GM18498 (cell line): Measurements from ENCODE around the gene SESN3.

Experiments used
- ATAC-seq: cut with Tn5 transposase; IDR thresholded peaks from one replicate; pipeline ENCODE4 v1.9.1; 2021; ENCODE audit warnings: mild to moderate bottlenecking, moderate library complexity; ENCODE audit not compliant: unreplicated experiment

The SESN3 gene

DNA sequence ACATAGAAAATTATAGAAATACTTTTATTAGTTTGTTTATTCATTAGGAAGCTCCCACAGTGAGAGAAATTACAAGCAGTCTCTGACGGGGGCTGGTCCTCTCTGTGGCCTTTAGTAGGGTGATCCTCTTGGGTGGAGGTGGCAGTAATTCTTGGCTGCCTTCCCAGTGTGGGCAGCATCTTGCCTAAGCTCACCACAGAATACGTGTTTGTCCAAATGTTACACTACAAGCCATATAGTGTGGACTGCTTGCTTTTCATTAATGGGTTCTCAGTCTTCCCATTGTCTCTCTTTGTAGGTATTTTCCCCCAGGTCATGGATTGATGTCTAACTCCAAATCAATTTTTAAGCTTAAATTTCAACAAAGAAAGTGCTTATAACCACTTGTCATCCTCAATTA, 98.0 kb downstream of the SESN3 start:
- no peak for ATAC-seq

DNA sequence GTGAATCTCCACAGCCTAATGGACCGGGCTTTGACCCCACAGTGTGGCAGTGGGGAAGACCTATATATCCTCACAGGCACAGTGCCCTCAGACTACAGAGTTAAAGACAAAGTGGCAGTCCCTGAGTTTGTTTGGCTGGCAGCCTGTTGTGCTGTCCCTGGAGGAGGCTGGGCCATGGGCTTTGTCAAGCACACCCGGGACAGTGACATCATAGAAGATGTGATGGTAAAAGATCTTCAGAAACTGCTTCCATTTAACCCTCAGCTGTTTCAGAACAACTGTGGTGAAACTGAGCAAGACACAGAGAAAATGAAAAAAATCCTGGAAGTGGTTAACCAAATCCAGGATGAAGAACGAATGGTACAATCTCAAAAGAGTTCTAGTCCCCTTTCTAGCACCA, 102.4 kb downstream of the SESN3 start:
- ATAC-seq: no peak

DNA sequence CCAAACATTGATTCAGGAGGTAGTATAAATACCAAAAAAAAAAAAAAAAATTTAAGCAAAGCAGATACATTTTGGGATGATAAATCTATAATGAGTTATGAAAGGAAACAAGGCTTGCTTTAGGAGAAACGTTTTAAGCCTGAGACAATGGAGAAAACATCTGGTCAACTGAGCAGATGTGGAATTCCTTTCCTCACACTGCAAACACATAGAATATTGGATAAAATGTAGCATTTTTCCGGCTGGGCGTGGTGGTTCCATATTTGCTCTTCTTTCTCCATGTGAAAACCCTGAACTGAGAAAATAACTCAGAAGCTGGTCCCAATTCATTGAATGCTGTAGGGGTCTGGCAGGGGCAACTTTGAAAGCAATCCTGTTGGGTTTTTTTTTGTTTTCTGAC, 107.4 kb downstream of the SESN3 start:
- ATAC-seq: no peak

DNA sequence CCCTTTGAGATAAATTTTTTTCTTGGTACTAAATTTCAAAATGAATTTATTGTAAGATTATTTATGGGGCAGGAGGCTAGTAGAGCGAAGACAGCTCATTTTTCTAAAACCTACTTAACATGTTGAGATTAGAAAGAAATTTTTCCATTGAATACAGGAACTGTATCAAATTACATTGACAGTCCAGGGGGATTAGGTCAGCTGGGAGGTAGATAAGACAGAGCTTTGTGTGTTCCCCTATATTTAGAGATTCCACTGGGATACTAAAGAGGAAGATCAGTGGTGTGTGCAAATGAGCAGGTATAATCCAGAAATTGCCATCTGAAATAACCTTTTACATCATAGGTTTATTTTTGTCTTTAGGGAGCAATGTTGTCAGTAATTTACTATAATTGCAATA, 109.3 kb downstream of the SESN3 start:
- no peak for ATAC-seq

DNA sequence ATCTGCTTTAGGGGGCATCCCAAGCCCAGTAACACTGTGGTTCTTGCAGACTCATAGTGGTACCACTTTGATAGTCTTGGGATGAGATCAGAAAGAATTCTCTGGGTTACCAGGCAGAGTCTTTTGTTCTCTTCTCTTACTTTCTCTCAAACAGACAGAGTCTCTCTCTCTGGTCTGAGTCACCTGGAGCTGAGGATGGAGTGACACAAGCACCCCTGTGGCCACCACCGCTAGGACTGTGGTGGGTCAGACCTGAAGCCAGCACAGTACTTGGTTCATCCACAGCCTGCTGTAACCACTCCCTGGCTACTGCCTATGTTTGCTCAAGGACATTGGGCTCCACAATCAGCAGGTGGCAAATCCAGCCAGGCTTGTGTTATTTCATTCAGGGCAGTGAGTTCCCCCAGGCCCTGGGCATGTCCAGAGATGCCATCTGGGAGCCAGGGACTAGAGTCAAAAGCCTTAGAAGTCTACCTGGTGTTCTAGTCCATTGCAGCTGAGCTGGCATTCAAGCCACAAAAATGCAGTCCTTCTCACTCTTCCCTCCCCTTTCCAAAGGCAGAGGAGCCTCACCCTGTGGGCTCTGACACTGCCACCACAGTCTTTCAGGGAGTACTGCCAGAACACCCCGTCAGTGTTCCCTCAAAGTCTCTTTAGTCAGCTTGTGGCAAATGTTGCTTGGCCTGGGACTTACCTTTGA, 111.5 kb downstream of the SESN3 start:
- no peak for ATAC-seq

DNA sequence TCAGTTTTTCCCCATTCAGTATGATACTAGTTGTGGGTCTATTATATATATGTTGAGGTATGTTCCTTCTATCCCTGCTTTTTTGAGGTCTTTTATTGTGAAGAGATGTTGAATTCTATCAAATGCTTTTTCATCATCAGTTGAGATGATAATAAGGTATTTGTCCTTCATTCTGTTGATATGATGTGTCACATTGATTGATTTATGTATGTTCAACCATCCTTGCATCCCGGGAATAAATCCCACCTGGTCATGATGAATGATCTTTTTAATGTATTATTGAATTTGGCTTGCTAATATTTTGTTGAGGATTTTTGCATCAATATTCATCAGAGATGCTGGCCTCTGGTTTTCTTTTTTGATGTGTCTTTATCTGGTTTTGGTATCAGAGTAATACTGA, 115.4 kb downstream of the SESN3 start:
- ATAC-seq: no peak
